Fibroblast of skin of left biceps (primary cell): ENCODE measurements around the gene KIF16B.

Experiments used
- DNase-seq, 2 experiments: peaks; one replicate each; pipeline ENCODE4 v3.0.0-alpha.2; 2013; ENCODE audit warnings: low read depth in 2 of 2

Gene KIF16B

GRCh38 chr20:16395366-16395765, 177.9 kb downstream of the KIF16B start:
- no peak for DNase-seq

GRCh38 chr20:16394784-16395183, 178.5 kb downstream of the KIF16B start:
- no peak for DNase-seq

GRCh38 chr20:16393836-16394235, 179.4 kb downstream of the KIF16B start:
- no peak for DNase-seq

GRCh38 chr20:16393297-16393696, 180.0 kb downstream of the KIF16B start:
- no peak for DNase-seq

GRCh38 chr20:16392346-16392745, 180.9 kb downstream of the KIF16B start:
- DNase-seq, result no peak

- DNase-seq, result no peak
These were observed 182.3 kb downstream of the KIF16B start for GRCh38 chr20:16390991-16391390.

GRCh38 chr20:16388731-16389130, 184.5 kb downstream of the KIF16B start:
- no peak for DNase-seq

GRCh38 chr20:16387666-16388065, 185.6 kb downstream of the KIF16B start:
- DNase-seq, result no peak

- DNase-seq, result no peak
These were observed 187.4 kb downstream of the KIF16B start for GRCh38 chr20:16385891-16386290.

GRCh38 chr20:16385462-16385861, 187.8 kb downstream of the KIF16B start:
- DNase-seq, result no peak

- no peak for DNase-seq
These were observed 191.8 kb downstream of the KIF16B start for GRCh38 chr20:16381444-16381843.

- no peak for DNase-seq
These were observed 194.4 kb downstream of the KIF16B start for GRCh38 chr20:16378712-16379370.

GRCh38 chr20:16378122-16378521, 195.1 kb downstream of the KIF16B start:
- no peak for DNase-seq

- no peak for DNase-seq
These were observed 203.8 kb downstream of the KIF16B start for GRCh38 chr20:16369441-16369840.

- no peak for DNase-seq
These were observed 204.5 kb downstream of the KIF16B start for GRCh38 chr20:16368645-16369292.

- no peak for DNase-seq
These were observed 205.2 kb downstream of the KIF16B start for GRCh38 chr20:16367948-16368560.

- DNase-seq, result no peak
These were observed 206.7 kb downstream of the KIF16B start for GRCh38 chr20:16366529-16366928.

GRCh38 chr20:16364320-16364687, 208.9 kb downstream of the KIF16B start:
- no peak for DNase-seq

- peak in 1 of 2 experiments; percentile 8 for DNase-seq
These were observed 209.5 kb downstream of the KIF16B start for GRCh38 chr20:16363506-16364319.

- no peak for DNase-seq
These were observed 210.6 kb downstream of the KIF16B start for GRCh38 chr20:16362642-16363041.

GRCh38 chr20:16360668-16361067, 212.6 kb downstream of the KIF16B start:
- no peak for DNase-seq

- no peak for DNase-seq
These were observed 219.8 kb downstream of the KIF16B start for GRCh38 chr20:16353417-16353781.
